Gastrocnemius medialis (tissue), 4 donors: ENCODE results near the gene MYOM3.

ENCODE experiments used
- POLR2A ChIP-seq, 2 donors: fragments of 450-650 bp; IDR thresholded peaks; one replicate each; pipeline ENCODE4 v1.6.1; 2017; ENCODE audit warnings: antibody characterized with exemption in 2 of 2, mild to moderate bottlenecking in 2 of 2, moderate library complexity in 2 of 2
- TF ChIP-seq, protein P1 (sequence below), 5 experiments: fragments of 450-650 bp in 3 of 5; fragments of 200-600 bp in 2 of 5; sonication (generic) in 2 of 5; IDR thresholded peaks in 4 of 5; conservative IDR thresholded peaks in 1 of 5; 1 replicate in 4 of 5; 2 replicates in 1 of 5; pipeline ENCODE4 v1.5.1; 2016 to 2019; ENCODE audit warnings: antibody characterized with exemption in 5 of 5, mild to moderate bottlenecking in 3 of 5, moderate library complexity in 3 of 5

GRCh38 chr1:24089743-24090555 lies 22.0 kb downstream of the MYOM3 start:
- TF ChIP-seq, protein P1, sequence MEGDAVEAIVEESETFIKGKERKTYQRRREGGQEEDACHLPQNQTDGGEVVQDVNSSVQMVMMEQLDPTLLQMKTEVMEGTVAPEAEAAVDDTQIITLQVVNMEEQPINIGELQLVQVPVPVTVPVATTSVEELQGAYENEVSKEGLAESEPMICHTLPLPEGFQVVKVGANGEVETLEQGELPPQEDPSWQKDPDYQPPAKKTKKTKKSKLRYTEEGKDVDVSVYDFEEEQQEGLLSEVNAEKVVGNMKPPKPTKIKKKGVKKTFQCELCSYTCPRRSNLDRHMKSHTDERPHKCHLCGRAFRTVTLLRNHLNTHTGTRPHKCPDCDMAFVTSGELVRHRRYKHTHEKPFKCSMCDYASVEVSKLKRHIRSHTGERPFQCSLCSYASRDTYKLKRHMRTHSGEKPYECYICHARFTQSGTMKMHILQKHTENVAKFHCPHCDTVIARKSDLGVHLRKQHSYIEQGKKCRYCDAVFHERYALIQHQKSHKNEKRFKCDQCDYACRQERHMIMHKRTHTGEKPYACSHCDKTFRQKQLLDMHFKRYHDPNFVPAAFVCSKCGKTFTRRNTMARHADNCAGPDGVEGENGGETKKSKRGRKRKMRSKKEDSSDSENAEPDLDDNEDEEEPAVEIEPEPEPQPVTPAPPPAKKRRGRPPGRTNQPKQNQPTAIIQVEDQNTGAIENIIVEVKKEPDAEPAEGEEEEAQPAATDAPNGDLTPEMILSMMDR (IDR thresholded peaks at IDR 0.05 in 4 of 5, conservative IDR thresholded peaks at IDR 0.05 in 1 of 5), result no peak
- TF ChIP-seq POLR2A (IDR thresholded peaks at IDR 0.05), result peak in 1 of 2 donors; percentile 20
